IPS-15b (cell line): Measurements from ENCODE around the gene PRSS22.

Experiments
- H3K27me3 ChIP-seq: one replicate; pipeline ENCODE4 v1.6.1; 2013; ENCODE audit warnings: low read length; ENCODE audit not compliant: control insufficient read depth, insufficient read depth
- H3K36me3 ChIP-seq: one replicate; pipeline ENCODE4 v1.6.1; 2013; ENCODE audit warnings: low read length; ENCODE audit not compliant: control insufficient read depth, insufficient read depth
- H3K4me1 ChIP-seq: one replicate; pipeline ENCODE4 v1.6.1; 2013; ENCODE audit warnings: mild to moderate bottlenecking, low read length; ENCODE audit not compliant: control insufficient read depth, insufficient read depth
- H3K4me3 ChIP-seq: one replicate; pipeline ENCODE4 v1.5.1; 2013; ENCODE audit warnings: low read depth, low read length
- H3K9ac ChIP-seq: one replicate; pipeline ENCODE4 v1.6.1; 2013; ENCODE audit warnings: low read depth, mild to moderate bottlenecking, low read length
- H3K9me3 ChIP-seq: one replicate; pipeline ENCODE4 v1.6.1; 2013; ENCODE audit warnings: mild to moderate bottlenecking, low read length; ENCODE audit not compliant: control insufficient read depth, insufficient read depth

PRSS22 gene

DNA sequence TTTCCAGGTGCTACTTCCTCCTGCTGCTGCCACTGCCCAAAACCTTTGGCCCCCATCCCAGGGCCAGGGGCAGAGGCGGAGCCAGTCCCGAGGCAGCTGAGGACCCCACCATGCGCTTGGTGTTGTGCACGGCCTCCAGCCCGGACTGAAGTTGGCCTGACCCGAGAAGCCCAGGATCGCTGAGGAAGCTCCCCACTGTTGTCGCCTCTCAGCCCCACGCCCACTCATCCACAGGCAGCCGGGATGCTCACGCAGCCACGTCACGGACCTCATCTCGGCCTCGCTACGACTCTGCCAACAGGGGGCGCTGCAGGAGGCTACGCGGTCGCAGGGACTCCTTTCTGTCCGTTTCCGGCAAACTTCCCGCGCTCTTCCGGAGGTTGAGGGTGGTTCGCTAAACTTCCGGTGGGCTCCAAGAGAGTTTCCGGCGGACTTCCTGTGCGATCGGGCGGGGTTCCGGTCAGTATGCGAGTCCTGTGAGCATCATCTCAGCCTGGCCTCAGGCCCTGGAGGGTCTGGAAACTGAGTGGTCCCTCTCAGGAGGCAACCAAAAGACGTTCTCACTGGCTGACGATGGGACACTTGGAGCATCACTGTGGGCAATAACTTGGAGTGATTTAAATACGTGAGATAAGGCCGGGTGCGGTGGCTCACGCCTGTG is 15.5 kb downstream of the PRSS22 start:
- peak overlapping the region; percentile 58 for H3K4me3 ChIP-seq
- no peak overlapping the region for H3K9ac ChIP-seq

DNA sequence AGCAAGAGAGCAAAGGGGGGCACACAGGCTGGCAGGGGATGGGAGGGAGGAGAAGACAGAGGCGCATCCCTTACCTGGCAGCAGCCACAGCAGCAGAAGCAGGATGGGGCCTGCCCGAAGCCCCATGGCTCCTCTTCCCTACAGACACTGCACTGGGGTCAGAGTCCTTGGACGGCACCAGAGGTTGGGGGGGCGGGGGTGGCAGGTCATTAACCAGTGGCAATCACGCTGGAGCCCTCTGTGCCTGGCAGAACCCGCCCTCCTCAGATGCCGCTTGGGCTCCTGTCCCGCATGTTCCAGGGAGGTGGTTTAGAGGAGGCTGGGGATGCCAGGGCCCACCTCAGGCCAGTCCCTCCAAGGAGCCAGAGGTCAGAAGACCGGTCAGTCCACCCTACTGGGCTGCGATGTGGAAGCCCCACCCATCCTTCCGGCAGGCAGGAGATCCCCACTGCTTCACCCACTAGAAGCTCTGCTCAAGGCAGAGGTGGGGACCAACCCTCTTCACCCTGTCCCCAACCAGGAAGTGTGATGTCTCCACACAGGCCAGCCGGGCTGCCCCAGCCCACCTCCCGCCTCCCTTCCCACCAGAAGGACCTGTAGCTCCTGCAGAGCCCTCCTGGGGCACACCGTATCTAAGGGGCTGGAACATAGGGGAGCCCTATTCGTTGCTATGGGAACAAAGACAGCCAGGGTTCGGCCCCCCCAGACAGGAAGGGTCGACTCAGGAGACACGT is 16.2 kb downstream of the PRSS22 start:
- H3K4me3 ChIP-seq, result peak overlapping the region; percentile 58
- H3K9ac ChIP-seq, result no peak overlapping the region
- H3K4me1 ChIP-seq, result no peaks in the 10 kb centered on the region
- no peaks in the 10 kb centered on the region for H3K36me3 ChIP-seq
- H3K27me3 ChIP-seq, result peaks cover 14% of the 10 kb centered on the region
- H3K9me3 ChIP-seq, result no peaks in the 10 kb centered on the region

More for the DNA sequence above, 15.5 kb downstream of the PRSS22 start:
- no peaks in the 10 kb centered on the region for H3K9me3 ChIP-seq
- no peaks in the 10 kb centered on the region for H3K36me3 ChIP-seq
- H3K27me3 ChIP-seq, result peaks cover 14% of the 10 kb centered on the region
- no peaks in the 10 kb centered on the region for H3K4me1 ChIP-seq

DNA sequence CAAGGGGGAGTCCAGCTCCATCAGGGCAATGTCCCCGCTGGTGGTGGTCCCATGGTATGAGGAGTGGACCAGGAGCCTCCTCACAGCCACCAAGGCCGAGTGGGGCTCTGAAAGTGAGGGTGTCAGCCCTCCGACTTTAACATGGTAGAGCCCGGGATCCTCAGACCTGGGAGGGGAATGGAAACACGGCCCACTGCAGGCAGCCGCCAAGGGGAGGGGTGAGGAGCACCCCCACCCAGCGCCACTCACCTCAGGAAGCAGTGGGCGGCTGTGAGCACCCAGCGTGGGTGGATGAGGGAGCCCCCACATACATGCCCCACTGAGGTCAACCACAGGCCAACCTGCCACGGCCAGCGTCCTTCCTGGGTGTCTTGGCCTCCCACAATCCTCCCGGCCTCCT is 17.1 kb downstream of the PRSS22 start:
- no peaks in the 10 kb centered on the region for H3K9me3 ChIP-seq
- peaks cover 2% of the 10 kb centered on the region for H3K4me1 ChIP-seq
- H3K36me3 ChIP-seq, result no peaks in the 10 kb centered on the region
- H3K4me3 ChIP-seq, result no peak overlapping the region
- no peak overlapping the region for H3K9ac ChIP-seq
- H3K27me3 ChIP-seq, result peaks cover 9% of the 10 kb centered on the region

DNA sequence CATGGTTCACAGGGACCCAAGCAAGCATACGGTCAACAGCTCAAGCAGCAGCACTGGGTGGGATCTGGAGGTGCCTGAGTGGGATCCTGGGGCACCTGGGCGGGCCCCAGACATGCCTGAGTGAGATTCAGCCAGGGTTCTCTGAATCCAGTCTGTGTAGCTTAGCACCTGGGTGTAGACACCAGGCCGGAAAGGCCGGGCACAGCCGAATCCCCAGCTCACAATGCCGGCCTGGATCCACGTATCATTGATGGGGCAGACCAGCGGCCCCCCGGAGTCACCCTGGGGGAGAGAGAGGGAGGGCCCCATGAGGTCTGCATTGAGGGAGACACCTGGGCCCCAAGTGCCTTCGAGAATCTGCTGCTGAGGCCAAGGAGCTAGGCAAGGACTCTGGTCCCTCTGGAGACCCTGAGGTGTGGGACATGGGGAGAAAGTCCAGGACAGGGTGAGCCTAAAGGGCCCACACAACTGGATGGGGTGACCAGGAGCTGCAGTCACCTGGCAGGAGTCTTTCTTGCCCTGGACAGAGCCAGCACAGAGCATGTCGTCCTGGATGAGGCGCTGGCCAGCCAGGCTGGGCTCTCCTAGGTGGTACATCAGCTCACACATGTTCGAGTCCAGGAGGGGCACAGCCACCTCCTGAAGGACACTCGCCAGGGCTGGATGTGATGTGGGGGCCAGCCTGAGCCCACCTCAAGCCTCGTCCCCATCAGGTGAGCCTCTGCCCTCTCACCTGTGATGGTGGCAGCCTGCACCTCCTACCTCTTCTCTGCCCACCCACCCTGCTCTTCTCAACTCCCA is 18.1 kb downstream of the PRSS22 start:
- H3K9me3 ChIP-seq, result no peaks in the 10 kb centered on the region
- peaks cover 6% of the 10 kb centered on the region for H3K27me3 ChIP-seq
- H3K36me3 ChIP-seq, result no peaks in the 10 kb centered on the region
- no peak overlapping the region for H3K4me3 ChIP-seq
- H3K4me1 ChIP-seq, result peaks cover 6% of the 10 kb centered on the region
- no peak overlapping the region for H3K9ac ChIP-seq

DNA sequence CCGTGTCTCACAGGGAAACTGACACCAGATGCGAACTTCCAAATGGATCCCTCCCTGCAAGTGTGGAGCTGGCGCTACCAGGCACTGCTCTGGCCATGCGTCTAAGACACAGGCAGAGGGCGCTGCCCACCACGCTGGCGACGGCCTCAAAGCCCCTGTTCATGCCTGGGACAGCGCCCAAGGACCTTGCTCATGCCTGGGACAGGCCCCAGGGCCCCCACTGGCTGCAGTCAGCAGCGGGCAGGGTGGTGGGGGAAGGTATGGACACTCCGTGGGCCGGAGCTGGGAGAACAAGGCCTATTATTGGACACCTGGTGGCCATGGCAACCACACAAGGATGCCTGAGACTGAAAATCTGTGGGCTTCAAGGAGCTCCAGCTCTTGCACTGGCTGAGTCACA is 19.0 kb downstream of the PRSS22 start:
- peaks cover 3% of the 10 kb centered on the region for H3K27me3 ChIP-seq
- H3K4me1 ChIP-seq, result peaks cover 6% of the 10 kb centered on the region
- peak overlapping the region; percentile 32 for H3K9ac ChIP-seq
- no peak overlapping the region for H3K4me3 ChIP-seq
- H3K36me3 ChIP-seq, result no peaks in the 10 kb centered on the region
- no peaks in the 10 kb centered on the region for H3K9me3 ChIP-seq

DNA sequence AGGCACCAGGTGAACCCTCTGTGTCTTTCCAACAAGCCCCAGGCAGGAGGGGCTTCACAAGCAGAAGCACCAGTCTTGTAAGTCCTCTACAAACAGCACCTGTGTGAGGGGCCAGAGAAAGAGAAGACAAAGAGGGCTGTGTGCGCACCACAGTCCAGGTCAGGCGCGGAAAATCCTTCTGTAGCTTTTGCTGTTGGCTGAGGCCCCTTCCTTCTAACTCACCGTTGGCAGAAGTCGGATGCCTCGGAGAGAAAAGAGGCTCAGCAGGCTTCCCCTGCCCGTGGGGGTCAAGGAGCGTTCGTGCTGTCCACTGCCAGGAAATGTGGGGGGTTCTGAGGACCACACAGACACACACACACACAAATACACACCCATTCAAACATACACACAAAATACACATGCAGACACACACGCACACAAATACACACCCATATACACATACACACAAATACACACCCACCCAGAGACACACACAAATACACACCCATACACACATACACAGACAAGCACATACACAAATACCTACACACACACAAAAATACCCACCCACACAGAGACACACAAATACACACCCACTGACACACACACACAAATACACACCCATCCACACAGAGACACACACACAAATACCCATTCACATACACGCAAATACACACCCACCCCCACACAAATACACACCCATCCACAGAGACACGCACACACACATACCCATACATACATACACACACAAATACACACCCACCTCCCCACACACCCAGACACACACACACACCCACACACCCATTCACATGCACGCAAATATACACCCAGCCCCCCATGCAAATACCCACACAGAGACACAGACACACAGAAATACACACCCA is 21.1 kb downstream of the PRSS22 start:
- peaks cover 6% of the 10 kb centered on the region for H3K4me1 ChIP-seq
- H3K9me3 ChIP-seq, result no peaks in the 10 kb centered on the region
- H3K9ac ChIP-seq, result no peak overlapping the region
- no peak overlapping the region for H3K4me3 ChIP-seq
- H3K36me3 ChIP-seq, result no peaks in the 10 kb centered on the region
- no peaks in the 10 kb centered on the region for H3K27me3 ChIP-seq

DNA sequence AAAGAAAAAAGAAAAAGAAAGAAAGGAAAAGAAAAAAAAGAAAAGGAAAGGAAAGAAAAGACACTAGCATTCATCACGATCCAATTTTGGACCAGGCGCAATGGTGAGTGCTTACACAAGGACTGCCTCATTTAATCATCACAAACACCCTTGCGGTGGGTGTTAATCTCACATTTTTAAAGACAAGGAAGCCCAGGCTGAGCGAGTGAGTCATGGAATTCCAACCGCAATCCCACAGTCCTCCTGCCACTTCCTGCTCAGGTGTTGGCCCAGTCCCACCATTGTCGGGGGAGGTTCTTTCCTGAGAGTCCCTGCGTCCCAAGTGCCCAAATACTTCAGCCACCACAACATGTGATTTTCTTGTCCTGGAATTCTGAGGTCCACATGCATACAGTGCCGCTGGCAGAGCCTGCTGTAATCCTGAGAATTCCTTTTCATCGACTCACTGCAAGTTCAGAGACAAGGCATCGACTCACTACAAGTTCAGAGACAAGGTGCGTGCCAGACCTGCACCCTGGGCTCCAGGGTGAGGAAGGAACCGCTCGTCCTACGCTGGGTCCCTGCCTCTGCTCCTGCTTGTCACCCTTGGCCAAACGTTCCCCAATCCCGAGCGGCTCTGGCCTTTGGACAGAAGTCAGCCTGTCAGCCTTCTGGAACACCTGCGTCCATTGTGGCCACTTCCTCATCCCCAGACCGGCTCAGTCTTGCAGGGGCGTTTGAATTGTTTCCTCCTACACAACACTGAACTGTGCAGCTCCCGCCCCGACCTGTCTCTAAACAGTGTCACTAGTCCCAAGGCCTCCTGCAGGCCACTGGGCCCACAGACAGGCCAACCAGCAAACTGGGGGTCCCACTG is 22.1 kb downstream of the PRSS22 start:
- no peak overlapping the region for H3K4me3 ChIP-seq
- no peaks in the 10 kb centered on the region for H3K27me3 ChIP-seq
- H3K4me1 ChIP-seq, result peaks cover 6% of the 10 kb centered on the region
- H3K9me3 ChIP-seq, result no peaks in the 10 kb centered on the region
- no peaks in the 10 kb centered on the region for H3K36me3 ChIP-seq
- no peak overlapping the region for H3K9ac ChIP-seq

DNA sequence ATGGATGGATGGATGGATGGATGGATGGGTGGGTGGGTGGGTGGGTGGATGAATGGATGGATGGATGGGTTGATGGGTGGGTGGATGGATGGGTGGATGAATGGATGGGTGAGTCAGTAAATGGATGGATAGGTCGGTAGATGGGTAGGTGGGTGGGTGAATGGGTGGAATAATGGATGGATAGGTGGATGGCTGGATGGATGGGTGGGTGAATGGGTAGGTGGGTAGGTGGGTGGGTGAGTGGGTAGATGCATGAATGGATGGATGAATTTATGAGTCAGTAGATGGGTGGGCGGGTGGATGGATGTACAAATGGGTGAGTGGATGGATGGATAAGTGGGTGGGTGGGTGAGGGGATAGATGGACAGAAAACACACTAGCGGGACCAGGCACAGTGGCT is 23.0 kb downstream of the PRSS22 start:
- Histone ChIP-seq H3K4me1 (peaks cover 6% of the 10 kb centered on the region), H3K4me3 (no peak overlapping the region), H3K9me3 (no peaks in the 10 kb centered on the region), H3K36me3 (no peaks in the 10 kb centered on the region), H3K27me3 (no peaks in the 10 kb centered on the region), H3K9ac (no peak overlapping the region)

DNA sequence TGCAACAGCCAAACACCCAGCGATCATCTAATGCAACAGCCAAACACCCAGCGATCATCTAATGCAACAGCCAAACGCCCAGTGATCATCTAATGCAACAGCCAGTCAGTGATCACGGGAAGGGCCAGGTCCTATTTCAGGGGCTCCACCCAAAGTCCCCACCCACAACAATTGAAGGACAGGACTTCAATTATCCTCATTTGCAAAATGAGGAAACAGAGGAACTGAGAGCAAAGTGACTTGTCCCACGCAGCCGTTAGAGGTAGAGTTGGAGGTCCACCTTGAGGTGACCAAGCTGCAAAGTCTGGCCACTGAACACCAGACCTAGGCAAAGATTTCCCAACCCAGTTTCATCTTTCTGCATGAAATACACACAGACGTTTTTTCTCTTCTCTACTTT is 24.2 kb downstream of the PRSS22 start:
- Histone ChIP-seq H3K27me3 (no peaks in the 10 kb centered on the region), H3K36me3 (no peaks in the 10 kb centered on the region), H3K4me3 (no peak overlapping the region), H3K9me3 (no peaks in the 10 kb centered on the region), H3K9ac (no peak overlapping the region), H3K4me1 (peaks cover 6% of the 10 kb centered on the region)

DNA sequence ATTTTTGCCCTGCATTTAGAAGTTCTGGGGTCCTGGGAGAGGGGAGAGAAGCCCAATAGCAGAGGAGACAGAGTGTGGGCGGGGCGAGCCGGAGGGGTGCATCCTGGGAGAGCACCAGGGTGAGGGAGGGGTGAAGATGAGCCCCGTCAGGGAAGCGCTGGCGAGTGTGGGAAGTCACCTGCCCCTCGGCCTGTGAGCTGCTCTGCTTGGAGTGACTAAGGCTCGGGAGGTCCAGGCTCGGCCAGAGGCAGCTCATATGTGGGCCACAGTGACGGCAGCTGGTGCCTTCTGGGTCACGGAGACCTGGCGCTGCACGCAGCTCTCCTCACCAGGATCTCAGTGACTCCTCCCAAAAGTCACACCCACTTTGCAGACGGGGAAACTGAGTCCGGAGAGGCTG is 26.8 kb downstream of the PRSS22 start:
- Histone ChIP-seq H3K9ac (no peak overlapping the region), H3K27me3 (no peaks in the 10 kb centered on the region), H3K4me3 (no peak overlapping the region), H3K4me1 (peaks cover 6% of the 10 kb centered on the region), H3K9me3 (no peaks in the 10 kb centered on the region), H3K36me3 (no peaks in the 10 kb centered on the region)

DNA sequence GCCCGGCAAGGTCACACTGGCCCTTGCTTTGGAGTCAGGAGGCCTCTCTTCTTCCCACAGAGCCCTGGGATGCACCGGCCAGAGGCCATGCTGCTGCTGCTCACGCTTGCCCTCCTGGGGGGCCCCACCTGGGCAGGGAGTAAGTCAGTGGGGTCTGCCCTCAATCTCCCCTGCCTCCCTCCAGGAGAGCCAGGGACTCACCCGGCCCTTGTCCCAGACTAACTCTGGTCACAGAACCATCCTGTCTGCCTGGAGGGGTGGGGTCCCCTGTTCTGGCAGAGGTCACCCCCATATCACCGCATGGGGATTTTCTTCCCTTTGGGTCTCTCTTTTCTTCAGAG is 27.6 kb downstream of the PRSS22 start:
- Histone ChIP-seq H3K36me3 (no peaks in the 10 kb centered on the region), H3K9ac (no peak overlapping the region), H3K4me3 (no peak overlapping the region)

More for the DNA sequence above, 27.6 kb downstream of the PRSS22 start:
- Histone ChIP-seq H3K9me3 (no peaks in the 10 kb centered on the region), H3K27me3 (no peaks in the 10 kb centered on the region), H3K4me1 (no peaks in the 10 kb centered on the region)
